ENCODE measurements around the gene TMEM150B.

GRCh38 chr19:55270172-55270942 lies 54.8 kb downstream of the TMEM150B start:
- no peak for TF ChIP-seq CTCF (IDR thresholded peaks at IDR 0.05 in 8 of 11, conservative IDR thresholded peaks at IDR 0.05 in 3 of 11)
- no peak for TF ChIP-seq POLR2A (IDR thresholded peaks at IDR 0.05)
